Measurements from ENCODE around the gene GATD1. TPM values are rescaled to one million over a fixed set of nuclear protein-coding genes. Genes with fewer than 3 reads are reported as not detected.
A peak's percentile ranks its signal among the peaks of the same experiment; 100 is the strongest.

GATD1 gene
- total RNA-seq, 1 experiment from 2014 or later: 43.6 TPM

DNA sequence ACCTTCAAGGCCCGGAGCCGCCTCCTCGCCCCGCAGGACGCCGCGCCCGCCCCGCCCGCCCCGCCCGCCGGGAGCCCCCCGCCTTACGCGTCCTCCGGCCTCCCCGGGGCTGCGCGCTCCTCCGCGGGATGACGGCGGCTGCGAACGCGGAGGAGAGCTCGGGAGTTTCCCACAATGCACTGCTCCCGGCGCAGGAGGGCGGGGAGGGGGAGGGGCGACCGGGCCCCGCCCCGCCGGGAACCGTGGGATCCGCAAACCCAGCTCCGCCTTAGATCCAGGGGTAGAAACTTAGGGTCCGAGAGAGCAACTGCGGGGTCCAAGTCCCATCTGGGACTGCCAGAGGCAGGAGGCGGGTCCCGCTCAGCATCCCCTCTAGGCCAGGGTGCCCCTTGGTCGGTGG lies 12.7 kb upstream of the GATD1 start, which contains the start of gene CEND1:
Gene CEND1, minus strand, starts transcription at position 148 of the 400 bp plus-strand sequence. CDS start 1,514 bp downstream, outside the sequence.
- Histone ChIP-seq H3K9me3 (ENCODE audit: low read length) (no peaks in the 10 kb centered on the region), H3K4me3 (ENCODE audit: low read length) (peak within 1 kb of the TSS; percentile 83), H3K9me2 (replicated peaks; ENCODE audit: insufficient read depth, low read length) (no peaks in the 10 kb centered on the region), H3K4me1 (ENCODE audit: low read length) (peaks cover 57% of the 10 kb centered on the region), H3K36me3 (ENCODE audit: insufficient read depth, low read length) (0 out of 2 replicates have a peak, but pooled peaks cover 3% of the 10 kb centered on the region), H3K27ac (ENCODE audit: low read length) (peak within 1 kb of the TSS; percentile 81), H3K9ac (ENCODE audit: low read length) (peak within 1 kb of the TSS; percentile 90), H2AFZ (ENCODE audit: low read length) (no peak within 1 kb of the TSS), H3K27me3 (ENCODE audit: low read length) (no peaks in the 10 kb centered on the region), H3K79me2 (ENCODE audit: low read length) (peaks cover 26% of the 10 kb centered on the region), H4K20me1 (ENCODE audit: insufficient read depth, low read depth, low read length) (peaks cover 12% of the 10 kb centered on the region; the same call in 1 of the 2 replicates), H3K4me2 (ENCODE audit: low read depth, low read length, poor library complexity, severe bottlenecking) (peak within 1 kb of the TSS; percentile 86)
- peak; percentile 93 for DNase-seq

- H3K9me3 ChIP-seq (ENCODE audit: low read length): no peaks in the 10 kb centered on the region
- peak overlapping the region; percentile 90 for H3K9ac ChIP-seq (ENCODE audit: low read length)
- peaks cover 51% of the 10 kb centered on the region for H3K4me1 ChIP-seq (ENCODE audit: low read length)
- no peaks in the 10 kb centered on the region for H3K27me3 ChIP-seq (ENCODE audit: low read length)
- H3K9me2 ChIP-seq (replicated peaks; ENCODE audit: insufficient read depth, low read length): no peaks in the 10 kb centered on the region
- no peak overlapping the region for H2AFZ ChIP-seq (ENCODE audit: low read length)
- H3K4me2 ChIP-seq (ENCODE audit: low read depth, low read length, poor library complexity, severe bottlenecking): peak overlapping the region; percentile 86
- H3K4me3 ChIP-seq (ENCODE audit: low read length): peak overlapping the region; percentile 83
- H3K27ac ChIP-seq (ENCODE audit: low read length): peak overlapping the region; percentile 81
- DNase-seq: peak; percentile 85
- peaks cover 19% of the 10 kb centered on the region for H3K79me2 ChIP-seq (ENCODE audit: low read length)
- peaks cover 7% of the 10 kb centered on the region; the same call in 1 of the 2 replicates for H4K20me1 ChIP-seq (ENCODE audit: insufficient read depth, low read depth, low read length)
- 0 out of 2 replicates have a peak, but pooled peaks cover 3% of the 10 kb centered on the region for H3K36me3 ChIP-seq (ENCODE audit: insufficient read depth, low read length)
Observed at GRCh38 chr11:788953-789940, 12.0 kb upstream of the GATD1 start.

DNA sequence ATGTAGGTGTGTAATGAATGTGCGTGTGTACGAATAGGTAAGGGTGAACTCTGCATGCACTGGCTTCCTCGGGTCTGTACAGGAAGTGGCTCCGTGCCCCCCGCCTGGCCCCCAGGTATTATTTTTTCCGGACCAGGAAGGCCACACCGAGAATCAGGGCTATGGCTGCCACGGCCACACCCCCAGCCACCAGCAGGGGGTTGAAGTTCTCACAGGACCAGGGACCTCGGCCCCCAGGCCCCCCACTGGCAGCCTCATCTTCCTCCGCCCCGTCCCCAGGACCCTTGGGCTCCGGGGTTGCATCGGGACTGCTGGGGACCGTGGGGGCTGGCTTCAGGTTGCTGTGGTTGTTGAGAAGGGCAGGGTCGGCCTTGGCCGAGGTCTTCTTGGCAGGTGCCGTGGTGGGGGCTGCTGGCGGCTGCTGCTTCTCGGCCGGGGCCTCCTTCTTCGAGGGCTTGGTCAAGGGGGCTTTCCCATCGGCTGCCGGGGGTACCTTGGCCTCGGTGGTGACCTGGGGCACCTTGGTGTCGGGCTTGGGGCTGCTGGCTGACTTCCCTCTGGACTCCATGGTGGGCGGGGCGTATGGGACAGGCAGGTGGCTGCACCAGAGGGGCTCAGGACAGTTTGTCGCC lies 10.8 kb upstream of the GATD1 start:
- Histone ChIP-seq H3K4me3 (ENCODE audit: low read length) (peak overlapping the region; percentile 83), H3K27ac (ENCODE audit: low read length) (peak overlapping the region; percentile 81), H3K4me2 (ENCODE audit: low read depth, low read length, poor library complexity, severe bottlenecking) (peak overlapping the region; percentile 86)

DNA sequence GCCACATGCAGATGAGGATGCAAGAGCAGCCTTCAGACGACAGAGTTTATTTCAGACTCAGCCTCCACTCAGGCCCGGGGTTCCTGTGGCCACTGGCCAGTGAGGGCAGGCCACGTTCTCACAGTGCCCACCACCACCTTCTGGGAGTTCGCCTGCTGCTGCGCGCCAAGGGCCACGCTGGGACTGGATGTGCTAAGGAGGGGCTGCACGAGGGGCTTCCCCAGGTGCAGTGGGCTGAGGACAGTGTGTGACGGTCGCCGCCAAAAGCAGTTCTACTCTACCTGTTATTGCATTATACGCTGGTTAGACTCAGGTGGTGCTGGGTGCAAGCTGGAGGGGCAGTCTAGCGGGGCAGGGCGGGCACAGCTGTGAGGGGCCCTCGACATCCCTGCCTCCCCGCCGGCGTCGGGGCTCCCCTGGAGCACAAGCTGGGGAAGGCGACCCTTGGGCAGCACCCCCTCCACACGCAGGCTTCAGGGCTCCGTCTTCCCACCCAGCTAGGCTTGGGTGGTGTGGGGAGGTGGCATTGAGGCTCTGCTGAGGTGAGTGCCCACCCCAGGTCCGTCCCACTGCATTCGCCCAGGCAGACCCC lies 9.9 kb upstream of the GATD1 start:
- Histone ChIP-seq H3K4me1 (ENCODE audit: low read length) (peaks cover 51% of the 10 kb centered on the region), H3K9ac (ENCODE audit: low read length) (0 out of 2 replicates have a peak overlapping the region, but pooled peaks have one; percentile 90), H3K9me2 (replicated peaks; ENCODE audit: insufficient read depth, low read length) (no peaks in the 10 kb centered on the region), H3K27ac (ENCODE audit: low read length) (peak overlapping the region; percentile 81), H3K36me3 (ENCODE audit: insufficient read depth, low read length) (0 out of 2 replicates have a peak, but pooled peaks cover 6% of the 10 kb centered on the region), H2AFZ (ENCODE audit: low read length) (no peak overlapping the region), H3K79me2 (ENCODE audit: low read length) (peaks cover 18% of the 10 kb centered on the region), H4K20me1 (ENCODE audit: insufficient read depth, low read depth, low read length) (peaks cover 5% of the 10 kb centered on the region; the same call in 1 of the 2 replicates), H3K9me3 (ENCODE audit: low read length) (no peaks in the 10 kb centered on the region), H3K4me3 (ENCODE audit: low read length) (no peak overlapping the region), H3K4me2 (ENCODE audit: low read depth, low read length, poor library complexity, severe bottlenecking) (no peak overlapping the region), H3K27me3 (ENCODE audit: low read length) (no peaks in the 10 kb centered on the region)
- DNase-seq: peak; percentile 57

More for the DNA sequence above, 10.8 kb upstream of the GATD1 start:
- H3K9ac ChIP-seq (ENCODE audit: low read length): peak overlapping the region; percentile 90
- H4K20me1 ChIP-seq (ENCODE audit: insufficient read depth, low read depth, low read length): peaks cover 5% of the 10 kb centered on the region; the same call in 1 of the 2 replicates
- peak; percentile 66 for DNase-seq
- H3K79me2 ChIP-seq (ENCODE audit: low read length): peaks cover 18% of the 10 kb centered on the region
- H2AFZ ChIP-seq (ENCODE audit: low read length): no peak overlapping the region
- no peaks in the 10 kb centered on the region for H3K9me2 ChIP-seq (replicated peaks; ENCODE audit: insufficient read depth, low read length)
- H3K4me1 ChIP-seq (ENCODE audit: low read length): peaks cover 51% of the 10 kb centered on the region
- 0 out of 2 replicates have a peak, but pooled peaks cover 6% of the 10 kb centered on the region for H3K36me3 ChIP-seq (ENCODE audit: insufficient read depth, low read length)
- H3K9me3 ChIP-seq (ENCODE audit: low read length): no peaks in the 10 kb centered on the region
- H3K27me3 ChIP-seq (ENCODE audit: low read length): no peaks in the 10 kb centered on the region

GRCh38 chr11:786235-787083 lies 9.2 kb upstream of the GATD1 start:
- Histone ChIP-seq H3K4me2 (ENCODE audit: low read depth, low read length, poor library complexity, severe bottlenecking) (no peak overlapping the region), H3K9me3 (ENCODE audit: low read length) (no peaks in the 10 kb centered on the region), H3K79me2 (ENCODE audit: low read length) (peaks cover 18% of the 10 kb centered on the region), H3K9me2 (replicated peaks; ENCODE audit: insufficient read depth, low read length) (no peaks in the 10 kb centered on the region), H3K27me3 (ENCODE audit: low read length) (no peaks in the 10 kb centered on the region), H3K9ac (ENCODE audit: low read length) (no peak overlapping the region), H4K20me1 (ENCODE audit: insufficient read depth, low read depth, low read length) (peaks cover 5% of the 10 kb centered on the region; the same call in 1 of the 2 replicates), H2AFZ (ENCODE audit: low read length) (no peak overlapping the region), H3K27ac (ENCODE audit: low read length) (peak overlapping the region; percentile 48; the same call in 1 of the 2 replicates), H3K4me1 (ENCODE audit: low read length) (peaks cover 50% of the 10 kb centered on the region), H3K4me3 (ENCODE audit: low read length) (no peak overlapping the region), H3K36me3 (ENCODE audit: insufficient read depth, low read length) (0 out of 2 replicates have a peak, but pooled peaks cover 6% of the 10 kb centered on the region)
- peak; percentile 76 for DNase-seq

DNA sequence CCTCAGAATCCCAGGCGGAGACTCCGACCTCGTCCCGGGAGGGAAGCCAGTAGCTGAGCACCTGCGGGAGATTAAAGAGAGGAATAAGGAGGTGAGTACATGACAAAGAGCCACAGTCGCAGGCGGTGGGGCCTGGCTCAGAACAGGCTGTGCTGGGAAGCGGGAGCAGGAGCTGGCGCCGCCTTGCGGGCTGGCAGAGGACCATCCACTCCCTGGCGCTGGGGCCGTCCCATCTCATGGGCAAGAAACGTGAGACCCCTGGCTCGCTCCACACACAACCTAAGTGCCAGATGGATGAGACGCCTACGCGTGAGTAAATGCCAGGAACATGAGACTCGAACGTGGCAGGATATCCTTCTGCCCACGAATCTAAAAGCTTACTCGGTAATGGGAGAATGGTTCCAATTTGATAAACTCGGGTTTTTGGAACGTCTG lies 6.3 kb upstream of the GATD1 start:
- no peak overlapping the region for H3K9ac ChIP-seq (ENCODE audit: low read length)
- peak; percentile 77 for DNase-seq

More for the DNA sequence above, 6.3 kb upstream of the GATD1 start:
- Histone ChIP-seq H3K27me3 (ENCODE audit: low read length) (no peaks in the 10 kb centered on the region), H3K36me3 (ENCODE audit: insufficient read depth, low read length) (0 out of 2 replicates have a peak, but pooled peaks cover 9% of the 10 kb centered on the region), H3K79me2 (ENCODE audit: low read length) (peaks cover 20% of the 10 kb centered on the region), H2AFZ (ENCODE audit: low read length) (no peak overlapping the region), H3K4me1 (ENCODE audit: low read length) (peaks cover 47% of the 10 kb centered on the region), H4K20me1 (ENCODE audit: insufficient read depth, low read depth, low read length) (peaks cover 10% of the 10 kb centered on the region), H3K4me2 (ENCODE audit: low read depth, low read length, poor library complexity, severe bottlenecking) (no peak overlapping the region), H3K4me3 (ENCODE audit: low read length) (no peak overlapping the region), H3K9me3 (ENCODE audit: low read length) (no peaks in the 10 kb centered on the region), H3K27ac (ENCODE audit: low read length) (no peak overlapping the region), H3K9me2 (replicated peaks; ENCODE audit: insufficient read depth, low read length) (no peaks in the 10 kb centered on the region)

Measured in Karpas-422 (cell line).